Gastroesophageal sphincter (tissue), 3 donors: Measurements from ENCODE around the gene DKK3.

Experiments used
- EP300 ChIP-seq: sonication (generic); formaldehyde crosslinking; IDR thresholded peaks from one replicate; pipeline ENCODE4 v1.6.1; 2017; ENCODE audit warnings: antibody characterized with exemption, mild to moderate bottlenecking
- POLR2AphosphoS5 ChIP-seq: sonication (generic); formaldehyde crosslinking; IDR thresholded peaks from one replicate; pipeline ENCODE4 v1.6.1; 2017; ENCODE audit warnings: antibody characterized with exemption
- TF ChIP-seq, protein P1 (sequence below), 4 experiments: fragments of 200-600 bp in 2 of 4; fragments of 450-650 bp in 2 of 4; sonication (generic) in 1 of 4; IDR thresholded peaks; one replicate each; pipeline ENCODE4 v1.5.1; 2017 to 2019; ENCODE audit warnings: antibody characterized with exemption in 4 of 4, mild to moderate bottlenecking in 2 of 4, moderate library complexity in 2 of 4

DNA sequence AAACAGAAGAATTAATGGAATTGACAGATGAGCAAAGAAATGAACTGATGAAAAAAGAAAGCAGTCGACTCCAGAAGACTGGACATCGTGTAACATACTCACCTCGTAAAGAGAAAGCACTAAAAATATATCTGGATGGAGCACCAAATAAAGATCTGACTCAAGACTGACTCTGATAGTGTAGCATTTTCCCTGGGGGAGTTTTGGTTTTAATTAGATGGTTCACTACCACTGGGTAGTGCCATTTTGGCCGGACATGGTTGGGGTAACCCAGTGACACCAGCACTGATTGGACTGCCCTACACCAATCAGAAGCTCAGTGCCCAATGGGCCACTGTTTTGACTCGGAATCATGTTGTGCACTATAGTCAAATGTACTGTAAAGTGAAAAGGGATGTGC, 52.4 kb downstream of the DKK3 start:
- TF ChIP-seq, protein P1, sequence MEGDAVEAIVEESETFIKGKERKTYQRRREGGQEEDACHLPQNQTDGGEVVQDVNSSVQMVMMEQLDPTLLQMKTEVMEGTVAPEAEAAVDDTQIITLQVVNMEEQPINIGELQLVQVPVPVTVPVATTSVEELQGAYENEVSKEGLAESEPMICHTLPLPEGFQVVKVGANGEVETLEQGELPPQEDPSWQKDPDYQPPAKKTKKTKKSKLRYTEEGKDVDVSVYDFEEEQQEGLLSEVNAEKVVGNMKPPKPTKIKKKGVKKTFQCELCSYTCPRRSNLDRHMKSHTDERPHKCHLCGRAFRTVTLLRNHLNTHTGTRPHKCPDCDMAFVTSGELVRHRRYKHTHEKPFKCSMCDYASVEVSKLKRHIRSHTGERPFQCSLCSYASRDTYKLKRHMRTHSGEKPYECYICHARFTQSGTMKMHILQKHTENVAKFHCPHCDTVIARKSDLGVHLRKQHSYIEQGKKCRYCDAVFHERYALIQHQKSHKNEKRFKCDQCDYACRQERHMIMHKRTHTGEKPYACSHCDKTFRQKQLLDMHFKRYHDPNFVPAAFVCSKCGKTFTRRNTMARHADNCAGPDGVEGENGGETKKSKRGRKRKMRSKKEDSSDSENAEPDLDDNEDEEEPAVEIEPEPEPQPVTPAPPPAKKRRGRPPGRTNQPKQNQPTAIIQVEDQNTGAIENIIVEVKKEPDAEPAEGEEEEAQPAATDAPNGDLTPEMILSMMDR (IDR thresholded peaks at IDR 0.05) = no peak
- TF ChIP-seq EP300 = no peak
- no peak for TF ChIP-seq POLR2AphosphoS5
